ENCODE results near the gene DYNLT2.

Gene DYNLT2, protein sequence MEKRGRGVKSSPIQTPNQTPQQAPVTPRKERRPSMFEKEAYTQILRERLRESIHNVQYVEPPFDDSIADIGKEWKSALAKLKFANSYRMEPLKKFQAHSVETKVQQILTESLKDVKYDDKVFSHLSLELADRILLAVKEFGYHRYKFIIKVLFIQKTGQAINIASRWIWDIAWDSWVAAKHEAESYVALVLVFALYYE

DNA sequence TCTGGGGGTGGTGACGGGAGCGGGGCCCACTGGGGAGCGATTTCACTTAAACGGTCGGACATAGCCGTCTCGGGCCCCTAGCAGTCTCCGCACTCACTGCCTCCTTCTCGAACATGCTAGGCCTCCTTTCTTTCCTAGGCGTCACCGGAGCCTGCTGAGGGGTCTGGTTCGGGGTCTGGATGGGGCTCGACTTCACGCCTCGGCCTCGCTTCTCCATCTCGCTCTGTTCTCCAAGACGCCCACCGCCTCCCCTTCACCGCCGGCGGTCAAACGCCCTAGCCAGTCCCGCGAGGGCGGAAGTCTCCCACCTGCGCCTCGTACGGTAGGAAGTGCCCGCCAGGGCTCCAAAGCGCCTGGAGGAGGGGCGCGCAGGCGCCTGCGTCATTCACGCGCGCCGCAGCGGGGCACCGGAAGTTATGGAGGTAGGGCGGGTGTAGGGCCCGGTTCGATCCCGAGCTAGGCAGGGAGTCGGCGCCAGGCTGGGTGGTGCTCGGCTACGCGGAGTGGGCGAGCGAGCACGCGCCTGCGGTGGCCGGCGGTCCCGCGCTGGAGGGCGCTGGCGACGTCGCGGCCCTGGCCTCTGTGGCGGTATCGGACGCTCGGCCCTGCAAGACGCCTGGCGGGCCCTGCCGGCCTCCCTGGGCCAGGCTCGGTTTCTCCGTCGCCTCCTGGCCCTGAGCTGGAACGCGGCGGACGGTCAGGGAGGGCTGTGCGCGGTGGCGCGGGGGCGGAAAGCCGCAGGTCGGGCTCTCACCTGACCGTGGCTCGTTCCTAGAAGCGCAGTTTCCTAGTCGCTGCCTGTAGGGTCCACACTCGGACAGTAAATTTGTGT is at the start of gene DYNLT2, which contains the start of gene ERMARD:
TSS of gene DYNLT2 (minus strand) at position 331 of the 832 bp plus-strand sequence. CDS start at position 217, 114 bp downstream.
TSS of gene ERMARD (plus strand) at position 381 of the 832 bp plus-strand sequence. CDS start at position 417, 36 bp downstream.
- TF ChIP-seq, protein P1, sequence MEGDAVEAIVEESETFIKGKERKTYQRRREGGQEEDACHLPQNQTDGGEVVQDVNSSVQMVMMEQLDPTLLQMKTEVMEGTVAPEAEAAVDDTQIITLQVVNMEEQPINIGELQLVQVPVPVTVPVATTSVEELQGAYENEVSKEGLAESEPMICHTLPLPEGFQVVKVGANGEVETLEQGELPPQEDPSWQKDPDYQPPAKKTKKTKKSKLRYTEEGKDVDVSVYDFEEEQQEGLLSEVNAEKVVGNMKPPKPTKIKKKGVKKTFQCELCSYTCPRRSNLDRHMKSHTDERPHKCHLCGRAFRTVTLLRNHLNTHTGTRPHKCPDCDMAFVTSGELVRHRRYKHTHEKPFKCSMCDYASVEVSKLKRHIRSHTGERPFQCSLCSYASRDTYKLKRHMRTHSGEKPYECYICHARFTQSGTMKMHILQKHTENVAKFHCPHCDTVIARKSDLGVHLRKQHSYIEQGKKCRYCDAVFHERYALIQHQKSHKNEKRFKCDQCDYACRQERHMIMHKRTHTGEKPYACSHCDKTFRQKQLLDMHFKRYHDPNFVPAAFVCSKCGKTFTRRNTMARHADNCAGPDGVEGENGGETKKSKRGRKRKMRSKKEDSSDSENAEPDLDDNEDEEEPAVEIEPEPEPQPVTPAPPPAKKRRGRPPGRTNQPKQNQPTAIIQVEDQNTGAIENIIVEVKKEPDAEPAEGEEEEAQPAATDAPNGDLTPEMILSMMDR (IDR thresholded peaks at IDR 0.05; ENCODE audit: insufficient read depth, missing control alignments) = no peak
- DNase-seq (ENCODE audit: insufficient read length, low spot score) (peak; percentile 74), FAIRE-seq (no peak)

GRCh38 chr6:169800668-169801395 is 49.5 kb upstream of the DYNLT2 start:
- TF ChIP-seq, protein P1 (IDR thresholded peaks at IDR 0.05; ENCODE audit: insufficient read depth, missing control alignments) = no peak
- DNase-seq (ENCODE audit: insufficient read length, low spot score) (no peak), FAIRE-seq (no peak)

GRCh38 chr6:169800116-169800667 is 48.8 kb upstream of the DYNLT2 start:
- DNase-seq (ENCODE audit: insufficient read length, low spot score) (no peak), FAIRE-seq (no peak)
- TF ChIP-seq, protein P1 (IDR thresholded peaks at IDR 0.05; ENCODE audit: insufficient read depth, missing control alignments) = no peak

DNA sequence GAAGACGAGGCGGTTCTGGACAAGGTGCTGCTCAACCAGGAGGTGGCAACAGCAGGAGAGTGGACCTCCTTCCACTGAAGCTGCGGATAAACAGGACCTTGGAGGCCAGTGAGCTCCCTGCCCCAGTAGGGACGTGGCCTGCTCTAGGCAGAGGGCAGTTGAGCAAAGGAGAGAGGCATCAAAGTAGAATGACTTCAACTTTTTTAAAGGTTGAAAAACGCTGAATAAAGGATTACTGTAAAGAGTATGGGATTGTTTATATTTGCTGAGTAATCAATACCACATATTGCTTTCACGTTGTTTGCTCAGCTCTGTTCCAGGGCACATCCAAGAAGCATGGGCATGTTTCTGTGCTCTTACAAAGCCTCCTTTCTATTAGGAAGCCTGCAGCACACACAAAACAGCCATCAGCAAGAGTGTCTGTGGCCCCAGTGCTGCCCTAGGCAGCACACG is 48.1 kb upstream of the DYNLT2 start:
- TF ChIP-seq, protein P1 (IDR thresholded peaks at IDR 0.05; ENCODE audit: insufficient read depth, missing control alignments) = no peak
- FAIRE-seq (no peak), DNase-seq (ENCODE audit: insufficient read length, low spot score) (no peak)

GRCh38 chr6:169798764-169799473 is 47.5 kb upstream of the DYNLT2 start:
- TF ChIP-seq, protein P1 (IDR thresholded peaks at IDR 0.05; ENCODE audit: insufficient read depth, missing control alignments) = no peak
- FAIRE-seq (no peak), DNase-seq (ENCODE audit: insufficient read length, low spot score) (no peak)

GRCh38 chr6:169795196-169795595 is 43.8 kb upstream of the DYNLT2 start:
- no peak for DNase-seq (ENCODE audit: insufficient read length, low spot score)
- FAIRE-seq = no peak

More at GRCh38 chr6:169795196-169795595, 43.8 kb upstream of the DYNLT2 start:
- TF ChIP-seq, protein P1 (IDR thresholded peaks at IDR 0.05; ENCODE audit: insufficient read depth, missing control alignments) = no peak
